HEK293 (cell line): ENCODE data around the gene ADAMTS12.

ENCODE experiments used
- YY1 ChIP-seq: fragments of 450-650 bp; formaldehyde crosslinking; IDR thresholded peaks from 2 replicates; pipeline ENCODE4 v1.5.1; 2018; ENCODE audit warnings: missing biosample characterization, missing genetic modification characterization
- ZNF211 ChIP-seq: fragments of 450-650 bp; formaldehyde crosslinking; IDR thresholded peaks from 2 replicates; pipeline ENCODE4 v1.5.1; 2016; ENCODE audit warnings: low read depth, missing biosample characterization, missing genetic modification characterization
- ZNF24 ChIP-seq: fragments of 450-650 bp; formaldehyde crosslinking; IDR thresholded peaks from 2 replicates; pipeline ENCODE4 v1.5.1; 2016; ENCODE audit warnings: missing biosample characterization, missing genetic modification characterization
- ZNF623 ChIP-seq: fragments of 450-650 bp; formaldehyde crosslinking; IDR thresholded peaks from 2 replicates; pipeline ENCODE4 v1.5.1; 2016; ENCODE audit warnings: missing biosample characterization, missing genetic modification characterization
- TF ChIP-seq, protein P1 (sequence below): fragments of 450-650 bp; formaldehyde crosslinking; IDR thresholded peaks from 2 replicates; pipeline ENCODE4 v1.5.1; 2016; ENCODE audit warnings: missing biosample characterization, missing genetic modification characterization

DNA sequence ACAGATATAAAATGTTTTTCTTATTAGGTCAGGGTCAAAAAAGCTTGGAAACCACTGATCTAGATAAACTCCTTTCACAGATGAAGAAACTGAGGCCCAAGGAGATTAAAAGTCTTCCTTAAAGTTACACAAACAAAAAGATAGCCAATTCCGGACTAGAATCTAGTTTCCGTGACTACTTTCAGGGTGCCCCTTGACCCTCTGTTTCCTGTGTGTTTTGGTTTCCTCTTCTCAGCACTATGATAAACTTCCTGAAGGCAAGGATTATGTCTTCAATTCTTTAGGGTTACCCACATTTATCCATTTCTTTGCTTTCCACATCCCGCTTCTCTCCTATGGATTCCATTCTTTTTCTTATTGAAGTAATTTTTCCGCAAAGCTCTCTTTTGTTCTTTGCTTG, 83.1 kb downstream of the ADAMTS12 start:
- no peak for TF ChIP-seq ZNF211
- TF ChIP-seq, protein P1, sequence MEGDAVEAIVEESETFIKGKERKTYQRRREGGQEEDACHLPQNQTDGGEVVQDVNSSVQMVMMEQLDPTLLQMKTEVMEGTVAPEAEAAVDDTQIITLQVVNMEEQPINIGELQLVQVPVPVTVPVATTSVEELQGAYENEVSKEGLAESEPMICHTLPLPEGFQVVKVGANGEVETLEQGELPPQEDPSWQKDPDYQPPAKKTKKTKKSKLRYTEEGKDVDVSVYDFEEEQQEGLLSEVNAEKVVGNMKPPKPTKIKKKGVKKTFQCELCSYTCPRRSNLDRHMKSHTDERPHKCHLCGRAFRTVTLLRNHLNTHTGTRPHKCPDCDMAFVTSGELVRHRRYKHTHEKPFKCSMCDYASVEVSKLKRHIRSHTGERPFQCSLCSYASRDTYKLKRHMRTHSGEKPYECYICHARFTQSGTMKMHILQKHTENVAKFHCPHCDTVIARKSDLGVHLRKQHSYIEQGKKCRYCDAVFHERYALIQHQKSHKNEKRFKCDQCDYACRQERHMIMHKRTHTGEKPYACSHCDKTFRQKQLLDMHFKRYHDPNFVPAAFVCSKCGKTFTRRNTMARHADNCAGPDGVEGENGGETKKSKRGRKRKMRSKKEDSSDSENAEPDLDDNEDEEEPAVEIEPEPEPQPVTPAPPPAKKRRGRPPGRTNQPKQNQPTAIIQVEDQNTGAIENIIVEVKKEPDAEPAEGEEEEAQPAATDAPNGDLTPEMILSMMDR (tag by site-specific recombination), result no peak
- TF ChIP-seq YY1 (tag by site-specific recombination), result no peak
- TF ChIP-seq ZNF623, result no peak
- TF ChIP-seq ZNF24 (tag by site-specific recombination), result no peak
